HG03342 (cell line): ENCODE measurements around the gene ELOVL6.
A peak's percentile ranks its signal among the peaks of the same experiment; 100 is the strongest.
"Not testable (repeated sequence)": the region's sequence is repeated elsewhere in the genome, so short reads cannot be mapped to it uniquely, and the experiment has no call there.

Source experiments
- ATAC-seq: cut with Tn5 transposase; IDR thresholded peaks from one replicate; pipeline ENCODE4 v1.9.1; 2021; ENCODE audit warnings: mild to moderate bottlenecking, moderate library complexity; ENCODE audit not compliant: unreplicated experiment

ELOVL6 gene

GRCh38 chr4:110078148-110078547 is 120.3 kb downstream of the ELOVL6 start:
- not testable (repeated sequence) for ATAC-seq

- ATAC-seq: not testable (repeated sequence)
These were observed 121.6 kb downstream of the ELOVL6 start for GRCh38 chr4:110076828-110077227.

GRCh38 chr4:110075891-110076290 is 122.5 kb downstream of the ELOVL6 start:
- no peak for ATAC-seq

- ATAC-seq: peak; percentile 53
These were observed 123.2 kb downstream of the ELOVL6 start for GRCh38 chr4:110075083-110075738.

GRCh38 chr4:110074570-110074969 is 123.8 kb downstream of the ELOVL6 start:
- ATAC-seq: no peak

- ATAC-seq: no peak
These were observed 125.2 kb downstream of the ELOVL6 start for GRCh38 chr4:110073053-110073845.

GRCh38 chr4:110071466-110071865 is 126.9 kb downstream of the ELOVL6 start:
- ATAC-seq: no peak

GRCh38 chr4:110068248-110068647 is 130.2 kb downstream of the ELOVL6 start:
- ATAC-seq: no peak

- ATAC-seq: no peak
These were observed 133.5 kb downstream of the ELOVL6 start for GRCh38 chr4:110064934-110065333.

GRCh38 chr4:110064295-110064694 is 134.1 kb downstream of the ELOVL6 start:
- ATAC-seq: no peak

- no peak for ATAC-seq
These were observed 136.2 kb downstream of the ELOVL6 start for GRCh38 chr4:110062166-110062565.

GRCh38 chr4:110061076-110061475 is 137.3 kb downstream of the ELOVL6 start:
- ATAC-seq: no peak

- ATAC-seq: peak; percentile 86
These were observed 138.7 kb downstream of the ELOVL6 start for GRCh38 chr4:110059556-110060191.

GRCh38 chr4:110058677-110059076 is 139.7 kb downstream of the ELOVL6 start:
- no peak for ATAC-seq

- ATAC-seq: peak; percentile 74
These were observed 143.2 kb downstream of the ELOVL6 start for GRCh38 chr4:110055158-110055768.

GRCh38 chr4:110049951-110050925 is 148.2 kb downstream of the ELOVL6 start:
- ATAC-seq: no peak

GRCh38 chr4:110046588-110047049 is 151.8 kb downstream of the ELOVL6 start:
- no peak for ATAC-seq

- no peak for ATAC-seq
These were observed 155.6 kb downstream of the ELOVL6 start for GRCh38 chr4:110042545-110043517.

- no peak for ATAC-seq
These were observed 156.7 kb downstream of the ELOVL6 start for GRCh38 chr4:110041735-110042134.
